GM20431 (cell line): ENCODE data around the gene RTN4IP1.

ENCODE experiments used
- in situ Hi-C: fragments of 300-500 bp; cut with MseI, MboI; formaldehyde crosslinking; loops from one replicate; pipeline ENCODE4 v1.15.0; 2020; ENCODE audit warnings: low sequenced_read_pairs; ENCODE audit not compliant: unreplicated experiment

RTN4IP1 gene, protein sequence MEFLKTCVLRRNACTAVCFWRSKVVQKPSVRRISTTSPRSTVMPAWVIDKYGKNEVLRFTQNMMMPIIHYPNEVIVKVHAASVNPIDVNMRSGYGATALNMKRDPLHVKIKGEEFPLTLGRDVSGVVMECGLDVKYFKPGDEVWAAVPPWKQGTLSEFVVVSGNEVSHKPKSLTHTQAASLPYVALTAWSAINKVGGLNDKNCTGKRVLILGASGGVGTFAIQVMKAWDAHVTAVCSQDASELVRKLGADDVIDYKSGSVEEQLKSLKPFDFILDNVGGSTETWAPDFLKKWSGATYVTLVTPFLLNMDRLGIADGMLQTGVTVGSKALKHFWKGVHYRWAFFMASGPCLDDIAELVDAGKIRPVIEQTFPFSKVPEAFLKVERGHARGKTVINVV

DNA sequence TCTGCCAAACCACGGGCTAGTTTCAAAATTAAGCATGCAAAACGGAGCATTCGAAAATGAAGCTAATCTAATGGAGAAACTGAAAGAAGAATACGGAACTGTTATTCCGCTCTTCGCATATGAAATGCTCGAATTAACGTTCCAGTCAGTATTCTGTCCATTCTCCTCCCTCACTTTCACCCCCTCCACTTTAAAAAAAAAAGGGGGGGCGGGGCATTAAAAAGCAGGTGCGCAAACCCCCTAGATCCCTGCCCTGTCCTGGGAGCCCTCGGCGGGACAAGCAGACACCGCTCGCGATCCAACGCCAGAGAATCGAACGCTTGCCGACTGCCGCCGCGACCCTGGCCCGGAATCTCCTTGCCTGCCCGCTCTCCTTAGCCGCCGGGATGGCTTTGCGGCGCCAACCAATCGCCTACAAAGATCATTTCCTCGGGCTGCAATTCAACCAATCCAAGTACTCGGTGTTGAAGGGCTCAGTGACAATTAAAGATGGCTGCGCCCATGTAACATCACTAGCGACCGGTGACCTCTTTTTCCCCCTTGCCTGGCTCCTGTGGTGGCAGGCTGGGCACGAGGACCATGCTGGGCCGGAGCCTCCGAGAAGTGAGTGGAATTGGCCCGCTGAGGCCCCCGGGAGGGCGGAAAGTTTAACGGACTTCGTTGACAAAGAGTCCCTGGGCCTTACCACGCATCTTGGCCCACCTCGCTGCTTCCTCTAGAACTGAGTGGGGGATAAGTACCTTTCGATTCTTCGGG lies at the start of gene RTN4IP1, which contains the start of gene QRSL1:
RTN4IP1 (minus strand) TSS at position 396 of the 756 bp plus-strand sequence. CDS start 477 bp downstream, outside the sequence.
QRSL1 (plus strand) TSS at position 476 of the 756 bp plus-strand sequence; CDS start at position 580, 104 bp downstream.
- in situ Hi-C loops = no loop called here

DNA sequence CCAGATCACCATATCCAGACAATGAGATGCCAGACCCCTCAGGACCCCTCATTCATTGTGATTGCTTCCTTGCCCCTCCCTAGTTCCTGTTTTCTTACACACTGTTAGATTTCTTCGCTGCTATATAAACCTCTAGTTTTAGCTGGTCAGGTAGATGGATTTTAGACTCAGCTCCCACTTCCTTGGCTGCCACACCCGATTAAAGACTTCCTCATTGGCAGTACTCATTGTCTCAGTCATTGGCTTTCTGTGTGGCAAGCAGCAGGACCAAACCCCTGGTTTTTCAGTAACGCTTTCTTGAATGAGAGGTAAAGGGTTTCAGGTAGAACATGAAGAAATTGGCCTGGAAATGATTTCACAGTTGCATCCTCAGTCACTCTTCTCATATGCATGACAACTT lies 48.0 kb upstream of the RTN4IP1 start:
- in situ Hi-C loops = no loop called here

DNA sequence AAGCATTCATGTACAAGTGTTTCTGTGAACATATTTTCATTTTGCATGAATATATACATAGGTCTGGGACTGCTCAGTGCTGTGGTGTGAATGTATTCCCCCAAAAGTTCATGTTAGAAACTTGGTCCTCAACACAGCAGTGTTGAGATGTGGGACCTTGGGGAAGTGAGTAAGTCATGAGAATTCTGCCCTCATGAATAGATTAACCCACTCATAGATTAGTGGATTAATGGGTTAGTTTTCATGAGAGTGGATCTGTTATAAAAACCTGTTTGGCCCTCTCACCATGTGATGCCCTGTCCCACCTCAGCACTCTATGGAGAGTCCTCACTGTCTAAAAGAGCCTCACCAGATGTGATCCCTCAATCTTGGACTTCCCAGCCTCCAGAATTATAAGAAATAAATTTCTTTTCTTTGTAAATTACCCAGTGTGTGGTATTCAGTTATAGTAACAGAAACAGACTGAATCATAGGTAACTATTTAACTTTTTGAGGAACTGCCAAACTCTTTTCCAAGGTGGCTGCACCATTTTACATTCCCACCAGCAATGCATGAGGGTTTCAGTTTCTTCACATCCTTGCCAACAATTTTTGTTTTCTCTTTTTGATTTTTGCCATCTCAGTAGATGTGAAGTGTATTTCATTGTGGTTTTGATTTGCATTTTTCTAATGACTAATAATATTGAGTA lies 45.4 kb upstream of the RTN4IP1 start:
- in situ Hi-C loops = no loop called here

DNA sequence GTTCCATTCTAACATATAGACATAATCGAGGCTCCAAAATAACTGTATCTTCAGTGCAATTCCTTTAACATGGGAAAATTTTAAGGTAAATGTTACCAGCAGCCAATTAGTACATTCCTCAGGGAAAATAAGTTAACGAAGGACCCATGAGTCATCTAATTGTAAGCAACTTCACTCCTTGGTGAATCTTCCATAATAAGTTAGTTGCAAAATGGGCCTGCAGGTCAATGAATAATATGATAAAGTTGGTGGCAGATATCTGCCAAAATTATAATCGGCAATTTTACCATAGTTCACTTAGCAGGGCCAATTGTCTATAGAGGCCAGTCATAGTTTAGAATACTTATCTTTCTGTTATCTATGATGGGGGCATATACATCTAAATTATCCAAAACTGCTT lies 42.4 kb upstream of the RTN4IP1 start:
- in situ Hi-C loops = no loop called here

DNA sequence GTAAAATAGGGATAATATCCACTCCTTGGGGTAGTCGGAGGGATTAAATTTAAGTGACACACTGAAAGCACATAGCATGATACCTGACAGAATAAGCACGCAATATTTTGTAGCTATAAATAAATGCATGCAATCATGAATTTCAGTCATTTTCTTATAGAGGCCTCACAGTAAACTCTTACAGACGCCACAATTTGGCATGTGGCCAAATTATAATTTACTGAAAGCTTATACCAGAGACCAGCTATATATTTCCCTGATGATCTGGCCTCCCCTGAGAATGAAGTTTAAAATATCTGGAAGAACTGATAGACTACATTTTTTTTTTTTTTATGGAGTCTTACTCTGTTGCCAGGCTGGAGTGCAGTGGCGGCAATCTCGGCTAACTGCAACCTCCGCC lies 40.9 kb upstream of the RTN4IP1 start:
- in situ Hi-C loops = no loop called here

DNA sequence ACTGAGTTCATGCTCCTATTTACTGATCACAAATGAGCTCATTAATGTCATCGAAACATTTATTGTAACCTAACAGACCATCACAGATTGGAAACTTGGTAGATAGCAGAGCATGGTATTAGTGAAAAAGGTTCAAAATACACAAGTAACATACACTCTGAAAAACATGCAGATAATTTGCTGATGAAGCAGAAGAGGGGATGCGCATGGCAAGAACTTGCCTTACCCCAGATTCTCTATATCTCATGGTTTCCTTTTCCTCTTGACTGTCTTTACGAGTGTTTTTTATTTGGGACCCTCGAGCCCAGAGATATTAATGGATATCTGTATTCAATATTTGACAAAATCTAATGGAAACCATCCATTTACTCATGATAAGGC lies 37.7 kb upstream of the RTN4IP1 start:
- in situ Hi-C loops = no loop called here

DNA sequence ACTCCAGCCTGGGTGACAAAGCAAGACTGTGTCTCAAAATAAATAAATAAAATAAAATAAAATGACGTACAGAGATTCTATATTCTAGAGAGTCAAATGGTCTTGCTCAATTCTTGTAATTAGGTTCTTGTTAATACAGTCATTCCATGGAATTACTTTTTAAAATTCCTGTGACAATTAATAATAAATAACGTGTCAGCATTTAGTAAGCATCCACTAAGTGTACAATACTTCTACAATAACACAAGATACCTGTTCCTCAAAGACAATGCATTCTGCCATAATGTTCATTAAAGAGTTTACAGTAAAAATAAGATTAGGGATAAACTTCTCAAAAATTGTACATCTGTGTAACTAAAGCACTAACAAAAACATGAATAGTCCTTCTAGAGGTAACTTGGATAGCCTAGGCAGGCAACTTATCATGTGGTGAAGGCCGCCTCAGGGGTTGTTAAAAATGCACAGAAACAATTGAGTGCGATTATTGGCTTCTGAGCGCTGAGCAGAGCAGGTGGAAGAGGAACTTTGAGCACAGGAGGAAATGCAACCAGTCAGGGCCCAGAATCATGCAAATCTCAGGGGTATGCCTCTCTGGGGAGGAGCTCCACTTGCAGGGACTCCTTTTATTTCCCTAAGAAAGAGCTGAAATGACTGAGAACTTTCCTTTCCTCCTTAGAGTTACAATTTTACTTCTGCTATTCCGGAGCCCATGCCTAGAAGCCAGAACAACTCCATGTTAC lies 37.2 kb upstream of the RTN4IP1 start:
- in situ Hi-C loops = no loop called here

DNA sequence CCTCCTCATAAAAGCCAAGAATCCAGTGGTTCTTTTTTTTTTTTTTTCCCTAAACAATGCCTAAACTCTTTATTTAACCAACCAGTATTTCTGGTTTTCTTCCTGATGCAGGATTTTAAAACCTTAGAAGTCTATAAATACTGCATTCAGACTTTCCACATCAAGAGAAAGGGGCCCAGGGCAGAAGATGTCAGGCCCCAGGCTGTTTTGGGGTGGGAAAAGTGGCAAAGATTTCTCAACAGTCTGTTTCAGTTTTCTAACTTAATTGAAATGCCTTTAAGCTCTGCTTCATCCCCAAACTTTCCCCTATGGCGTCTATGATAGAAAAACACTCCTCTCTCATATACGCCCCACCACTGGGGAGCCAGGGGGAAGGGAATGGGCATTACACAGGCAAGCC lies 33.2 kb upstream of the RTN4IP1 start:
- in situ Hi-C loops = no loop called here

DNA sequence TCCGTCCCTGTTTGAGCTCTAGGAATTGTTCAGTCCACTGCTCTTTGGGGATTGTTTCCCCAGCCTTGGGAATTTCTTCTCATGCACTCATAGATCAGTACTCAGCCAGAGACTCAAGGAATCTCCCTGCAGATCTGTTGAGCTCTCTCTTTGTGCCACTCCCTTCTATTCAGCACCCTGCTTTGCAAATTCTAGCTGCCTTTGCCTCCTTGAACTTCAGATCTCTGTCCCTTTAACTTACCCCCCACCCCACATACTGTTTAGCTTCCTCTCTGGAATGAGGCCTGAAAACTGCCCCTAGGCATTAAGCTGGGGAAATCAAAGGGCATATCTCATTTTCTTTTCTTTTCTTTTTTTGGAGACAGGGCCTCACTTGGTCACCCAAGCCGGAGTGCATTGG lies 30.6 kb upstream of the RTN4IP1 start:
- in situ Hi-C loops = no loop called here

DNA sequence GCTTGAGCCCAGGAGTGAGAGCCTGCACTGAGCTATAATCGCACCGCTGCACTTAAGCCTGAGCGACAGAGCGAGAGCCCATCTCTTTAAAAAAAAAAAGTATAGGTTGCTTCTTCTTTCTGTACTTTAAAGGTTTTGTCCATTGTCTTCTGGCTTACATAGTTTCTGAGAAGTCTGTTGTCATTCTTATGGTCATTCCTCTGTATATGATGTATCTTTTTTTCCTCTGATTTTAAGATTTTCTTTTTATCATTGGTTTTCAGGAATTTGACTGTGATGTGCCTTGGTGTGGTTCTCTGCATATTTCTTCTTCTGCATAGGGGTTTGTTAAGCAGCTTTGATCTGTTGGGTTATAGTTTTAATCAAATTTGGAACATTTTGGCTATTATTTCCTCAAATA lies 29.2 kb upstream of the RTN4IP1 start:
- in situ Hi-C loops = no loop called here

DNA sequence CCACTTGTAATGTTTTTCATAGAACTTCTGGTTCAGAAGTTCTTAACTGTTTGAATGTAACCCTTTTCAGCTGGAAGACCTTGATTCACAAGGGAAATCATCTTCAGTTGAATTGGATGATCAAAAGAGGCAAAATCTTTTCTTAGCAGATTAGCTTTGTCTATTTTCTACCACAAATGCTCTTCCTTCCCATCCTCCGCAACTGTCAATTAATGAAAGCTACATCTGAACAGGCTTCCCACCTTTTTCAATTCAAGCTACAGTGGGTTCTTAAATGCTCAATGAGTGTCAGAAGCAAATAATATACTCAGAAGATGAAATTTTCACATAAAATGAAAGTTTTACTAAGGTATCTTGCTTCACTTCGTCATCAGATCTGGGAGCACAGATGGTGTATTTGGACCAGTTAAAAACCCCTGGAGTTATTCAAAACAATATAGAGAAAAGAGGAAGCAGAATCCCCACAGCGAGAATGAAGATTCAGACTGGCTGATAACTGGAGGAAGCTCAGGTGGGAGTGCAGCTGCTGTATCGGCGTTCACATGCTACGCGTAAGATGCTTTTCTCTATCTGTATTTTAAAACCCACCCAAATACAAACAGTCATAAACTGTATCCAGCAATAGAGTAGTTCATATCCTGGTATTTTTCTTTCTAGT lies 19.5 kb upstream of the RTN4IP1 start:
- in situ Hi-C loops = no loop called here

DNA sequence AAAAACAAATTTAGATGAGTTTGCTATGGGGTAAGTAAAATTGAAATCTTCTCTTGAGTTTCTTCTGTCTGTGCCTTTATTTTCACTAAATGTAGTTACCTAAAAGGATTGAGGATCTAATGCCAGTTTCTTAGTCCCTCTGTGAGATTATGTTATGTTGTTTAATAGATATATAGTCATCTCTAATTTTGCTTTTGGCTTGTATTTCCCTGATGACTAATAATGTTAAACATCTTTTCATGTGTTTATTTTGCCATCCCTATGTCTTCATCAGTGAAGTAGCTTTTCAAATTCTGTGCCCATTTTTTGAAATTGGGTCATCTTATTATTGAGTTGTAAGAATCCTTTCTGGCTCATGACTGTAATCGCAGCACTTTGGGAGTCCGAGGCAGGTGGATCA lies 13.8 kb upstream of the RTN4IP1 start:
- in situ Hi-C loops = no loop called here

DNA sequence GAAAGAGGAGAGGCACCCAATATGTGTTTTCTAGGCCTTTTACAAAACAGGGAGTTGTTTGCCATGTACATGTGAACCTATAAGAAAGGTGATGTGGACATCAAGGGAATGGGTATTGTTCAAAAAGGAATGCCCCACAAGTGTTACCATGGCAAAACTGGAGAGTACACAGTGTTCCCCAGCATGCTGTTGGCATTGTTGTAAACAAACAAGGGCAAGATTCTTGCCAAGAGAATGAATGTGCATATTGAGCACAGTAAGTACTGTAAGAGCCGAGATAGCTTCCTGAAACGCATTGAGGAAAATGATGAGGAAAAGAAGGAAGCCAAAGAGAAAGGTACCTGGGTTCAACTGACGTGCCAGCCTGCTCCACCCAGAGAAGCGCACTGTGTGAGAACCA lies 13.2 kb upstream of the RTN4IP1 start:
- in situ Hi-C loops = no loop called here

DNA sequence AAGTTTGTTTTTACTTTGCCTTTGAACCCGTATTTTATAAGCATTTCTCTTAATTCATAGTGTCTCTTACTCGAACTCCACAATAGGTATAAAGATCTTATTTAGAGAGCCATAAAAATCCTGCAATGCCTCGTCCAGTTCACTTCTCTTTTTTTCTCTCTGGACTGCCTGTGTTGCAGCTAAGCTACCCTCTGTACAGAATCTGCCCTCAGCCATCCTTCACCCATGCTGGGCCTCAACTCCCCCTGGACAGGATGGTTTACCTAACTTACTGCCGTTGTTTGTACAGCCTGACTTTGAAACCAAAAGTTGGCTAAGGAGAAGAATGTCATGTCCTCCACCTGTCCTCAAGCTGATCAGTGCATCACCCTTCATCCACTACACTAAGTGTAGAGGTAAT lies 10.5 kb upstream of the RTN4IP1 start:
- in situ Hi-C loops = no loop called here

DNA sequence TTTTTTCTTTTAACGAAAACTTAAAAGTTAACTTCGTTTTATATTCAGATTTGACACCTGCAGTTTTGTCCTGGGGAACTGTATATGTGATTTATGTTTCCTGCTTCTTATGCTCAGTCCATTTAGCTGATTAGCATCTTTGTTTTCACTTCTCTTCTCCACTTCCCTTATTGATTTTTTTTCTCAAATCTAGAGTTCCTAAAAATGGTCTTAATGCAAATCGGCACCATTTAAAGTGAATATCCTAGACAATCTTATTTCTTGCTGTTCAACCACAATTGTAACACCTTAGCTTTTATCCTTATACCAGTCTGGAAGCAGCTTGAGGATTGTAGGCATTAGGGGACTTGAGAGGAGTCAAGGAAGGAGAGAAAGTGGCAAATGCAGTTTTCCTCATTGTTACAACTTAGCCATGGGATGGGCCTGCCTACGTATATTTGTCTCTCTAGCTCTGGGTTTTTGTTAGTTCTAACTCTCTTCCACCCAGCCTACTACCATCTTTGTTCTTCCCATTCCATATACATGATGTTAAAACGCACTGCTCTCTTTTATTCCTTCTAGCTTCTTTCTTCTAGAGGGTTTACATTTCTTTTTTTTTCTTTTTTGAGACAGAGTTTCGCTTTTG lies 8.5 kb upstream of the RTN4IP1 start:
- in situ Hi-C loops = no loop called here

DNA sequence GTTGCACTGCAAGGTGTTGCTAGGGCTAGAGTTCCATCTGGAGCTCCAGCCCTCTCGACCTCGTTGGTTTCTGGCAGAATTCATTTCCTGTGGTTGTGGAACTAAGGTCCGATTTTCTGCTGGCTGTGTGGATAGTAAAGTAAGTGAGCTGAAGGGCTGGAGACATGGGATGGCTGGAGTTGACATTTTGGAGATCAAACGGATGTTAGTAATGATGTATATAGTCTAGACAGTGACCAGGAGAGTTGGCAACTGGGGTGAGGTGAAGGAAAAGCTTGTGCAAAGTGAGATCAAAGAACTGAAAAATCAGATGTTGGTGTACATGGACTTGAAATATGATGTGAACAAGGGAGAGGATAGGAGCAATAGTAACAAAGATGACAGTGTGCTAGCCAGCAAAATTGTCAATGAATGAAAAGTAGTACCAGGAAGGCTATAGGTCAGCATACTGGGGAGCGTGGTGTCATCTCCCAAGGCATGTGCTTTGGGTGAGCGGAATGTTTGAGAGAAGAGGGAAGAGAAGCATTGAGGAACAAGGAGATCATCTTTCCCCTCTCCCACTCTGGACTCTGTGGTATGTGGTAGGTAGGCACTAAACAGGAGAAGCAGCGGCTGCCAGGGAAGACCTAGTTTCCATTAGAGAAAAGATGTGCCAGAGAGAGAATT lies 7.9 kb upstream of the RTN4IP1 start:
- in situ Hi-C loops = no loop called here

DNA sequence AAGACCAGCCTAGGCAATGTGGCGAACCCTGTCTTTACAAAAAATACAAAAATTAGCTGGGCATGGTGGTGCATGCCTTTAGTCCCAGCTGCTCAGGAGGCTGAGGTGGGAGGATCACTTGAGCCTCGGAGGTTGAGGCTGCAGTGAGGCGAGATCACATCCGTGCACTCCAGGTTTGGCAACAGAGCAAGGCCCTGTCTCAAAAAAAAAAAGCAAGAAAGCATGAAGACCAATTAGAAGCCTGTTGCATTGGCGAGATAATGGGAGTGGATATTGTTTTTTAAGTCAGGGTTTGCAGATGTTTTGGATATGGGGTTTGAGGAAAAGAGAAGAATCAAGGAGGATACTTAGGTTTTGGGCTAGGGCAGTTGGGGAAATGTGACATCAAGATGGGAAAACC lies 5.3 kb upstream of the RTN4IP1 start:
- in situ Hi-C loops = no loop called here

DNA sequence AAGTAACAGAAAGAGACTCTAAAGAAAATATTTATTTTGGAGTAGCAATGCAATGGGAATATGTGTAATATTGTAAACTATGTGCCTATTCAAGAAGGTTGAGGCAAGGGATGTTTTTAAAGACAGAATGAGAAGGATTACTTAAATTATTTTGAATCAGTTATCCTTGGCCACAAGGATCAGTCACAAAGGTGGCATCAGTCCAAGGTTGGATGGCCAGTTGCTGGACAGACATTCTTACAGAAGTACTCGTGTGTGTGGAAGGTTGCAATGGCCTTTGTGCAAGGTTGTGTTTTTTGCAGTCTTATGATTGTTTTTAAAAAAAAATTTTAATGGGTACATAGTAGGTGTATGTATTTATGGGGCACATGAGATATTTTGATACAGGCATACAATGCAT lies 2.0 kb upstream of the RTN4IP1 start:
- in situ Hi-C loops = no loop called here

DNA sequence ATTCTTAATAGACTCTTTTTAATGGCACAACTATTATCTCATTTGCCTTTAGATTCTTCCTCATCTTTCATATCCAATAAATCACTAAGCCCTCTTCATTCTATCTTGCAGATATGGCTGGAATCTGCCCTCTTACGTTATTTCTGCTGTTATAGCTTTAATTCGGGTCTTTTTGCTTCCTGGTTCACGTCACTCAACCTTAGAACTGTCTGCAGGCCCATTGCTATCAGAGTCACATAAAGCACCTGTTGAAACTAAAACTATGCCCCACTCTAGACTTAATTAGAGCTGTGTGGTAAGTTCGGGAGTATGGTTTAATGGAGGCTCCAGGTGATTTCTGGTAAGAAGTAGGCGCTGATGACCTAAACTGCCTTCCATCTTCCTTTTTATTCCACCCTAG lies 1.1 kb upstream of the RTN4IP1 start:
- in situ Hi-C loops = no loop called here
